ENCODE measurements around the gene SLC6A11.

SLC6A11 gene

DNA sequence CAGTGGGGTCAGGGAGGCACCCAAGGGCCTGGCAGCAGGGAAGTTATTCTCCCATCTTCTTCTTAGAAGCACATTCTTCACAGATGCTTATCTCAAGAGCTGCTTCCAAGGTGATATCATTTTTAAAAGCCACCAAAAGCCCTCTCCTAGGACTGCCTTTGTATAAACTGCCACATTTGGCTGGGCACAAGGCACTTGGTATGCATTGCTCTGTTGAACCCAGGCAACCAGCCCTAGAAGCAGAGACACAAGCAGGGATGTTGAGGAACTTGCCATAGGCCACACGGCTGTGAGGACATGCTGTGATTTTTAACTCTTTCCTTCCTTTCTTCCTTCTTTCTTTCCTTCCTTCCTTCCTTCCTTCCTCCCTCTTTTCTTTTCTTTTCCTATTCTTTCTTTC lies 169.2 kb downstream of the SLC6A11 start:
- DNase-seq, result no peak

DNA sequence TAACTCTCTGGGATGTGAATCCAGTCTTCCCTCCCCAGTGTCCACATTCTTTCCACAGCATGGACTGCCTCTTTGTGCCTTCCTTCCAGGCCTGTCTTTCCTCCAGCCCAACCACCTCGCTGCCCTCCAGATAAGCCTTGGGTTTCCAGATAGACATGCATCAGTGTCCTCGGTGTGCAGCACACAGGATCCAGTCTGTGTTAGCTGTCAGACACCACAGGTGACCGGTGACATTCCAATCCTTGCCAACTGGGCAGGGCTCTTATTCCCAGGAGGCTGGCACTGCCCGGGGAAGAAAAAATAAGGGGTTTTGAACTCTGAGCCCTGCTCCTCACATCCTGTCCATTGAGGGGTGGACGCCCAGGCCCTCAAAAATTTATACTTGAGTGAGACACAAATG lies 170.6 kb downstream of the SLC6A11 start:
- no peak for DNase-seq

DNA sequence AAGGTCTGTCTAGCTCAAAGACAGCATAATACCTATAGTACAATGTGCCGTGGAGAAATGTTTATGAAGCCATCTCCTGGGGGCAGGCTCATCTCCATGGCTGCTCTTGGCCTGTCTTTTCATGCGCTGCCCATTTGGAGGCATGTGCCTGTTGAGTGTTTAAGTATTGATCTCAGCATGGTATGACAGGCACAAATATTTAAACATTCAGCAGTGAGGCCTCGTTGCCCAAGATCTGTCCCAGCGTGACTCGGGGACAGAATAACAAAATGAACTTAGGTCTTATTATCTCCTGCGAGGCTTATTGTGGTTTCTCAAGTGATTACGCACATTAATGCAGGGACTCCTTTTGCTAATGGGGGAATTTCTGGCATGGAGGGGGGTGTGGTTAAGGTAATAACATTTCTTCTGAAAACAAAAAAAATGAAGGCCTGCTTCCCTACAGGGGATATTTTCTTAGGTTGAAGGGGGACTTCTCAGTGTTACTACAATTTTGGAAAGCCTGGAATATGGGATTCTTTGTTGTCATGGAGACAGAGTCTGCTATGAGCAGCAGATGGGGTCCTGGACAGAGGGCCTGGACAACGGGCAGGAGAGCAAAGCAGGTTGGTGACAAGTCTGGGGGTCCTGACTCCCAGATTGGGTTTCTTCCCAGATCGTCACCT lies 172.1 kb downstream of the SLC6A11 start:
- DNase-seq, result no peak

DNA sequence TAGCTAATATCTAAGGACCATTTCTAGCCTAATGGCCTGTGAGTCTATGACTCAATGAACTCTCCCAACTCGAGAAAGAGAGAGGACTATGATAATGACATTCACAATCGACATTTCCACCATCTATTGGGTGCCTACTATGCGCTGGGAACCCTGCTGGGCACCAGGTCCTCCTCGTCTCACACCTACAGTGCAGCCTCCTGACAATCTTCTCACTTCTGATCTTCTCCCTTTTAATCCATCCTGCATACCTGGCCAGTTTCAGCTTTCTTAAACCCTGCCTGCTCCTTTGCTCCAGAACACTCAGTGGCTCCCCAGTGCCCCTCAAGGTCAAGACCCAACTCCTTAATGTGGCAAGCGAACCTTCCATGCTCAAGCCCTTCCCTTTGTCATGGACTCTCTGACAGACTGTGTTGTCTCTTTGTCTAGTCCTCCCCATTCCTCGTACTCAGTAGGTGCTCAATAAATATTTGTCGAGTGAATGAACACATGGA lies 173.0 kb downstream of the SLC6A11 start:
- DNase-seq, result no peak
